H1 (cell line): ENCODE results near the gene ELMO1. TPM values are rescaled to one million over a fixed set of nuclear protein-coding genes. Genes with fewer than 3 reads are reported as not detected.

Experiments used
- CTCF ChIA-PET: fragments of 300-600 bp; sonication (Branson Sonifier 250); formaldehyde crosslinking; loops from one replicate; lab custom pipeline; 2021; ENCODE audit not compliant: partially characterized antibody; lab: Charles Lee
- POLR2A ChIA-PET: fragments of 300-600 bp; sonication (Branson Sonifier 250); formaldehyde crosslinking; loops from one replicate; lab custom pipeline; 2021; ENCODE audit warnings: inconsistent platforms; ENCODE audit not compliant: partially characterized antibody; lab: Charles Lee
- DNase-seq, 2 experiments: peaks; one replicate each; pipeline versions ENCODE4 v3.0.0 to v3.0.0-alpha.2; 2010 to 2022; ENCODE audit warnings: low spot score in 2 of 2, low read depth in 1 of 2, mixed read lengths in 1 of 2
- FAIRE-seq: peaks from 2 replicates; lab custom pipeline; 2011; peaks lifted over from hg19 to GRCh38; lab: Jason Lieb, UNC
- H2AFZ ChIP-seq: 2 replicates; pipeline ENCODE4 v1.8.1; 2012; ENCODE audit warnings: low read length, inconsistent platforms
- H2AK5ac ChIP-seq: 2 replicates; pipeline ENCODE4 v1.6.1; 2013; ENCODE audit warnings: low read depth, low read length
- H2BK120ac ChIP-seq: replicated peaks from 2 replicates; pipeline ENCODE3; 2013; ENCODE audit warnings: low read depth, low read length, inconsistent platforms
- H2BK12ac ChIP-seq: 2 replicates; pipeline ENCODE4 v1.6.1; 2013; ENCODE audit warnings: low read depth, low read length
- H2BK15ac ChIP-seq: 2 replicates; pipeline ENCODE4 v1.6.1; 2013; ENCODE audit warnings: low read length
- H2BK20ac ChIP-seq: 2 replicates; pipeline ENCODE4 v1.6.1; 2013; ENCODE audit warnings: low read length
- H2BK5ac ChIP-seq: 2 replicates; pipeline ENCODE4 v1.6.1; 2013; ENCODE audit warnings: low read depth, low read length
- H3K14ac ChIP-seq: 2 replicates; pipeline ENCODE4 v1.6.1; 2013; ENCODE audit warnings: inconsistent platforms; ENCODE audit not compliant: insufficient read length
- H3K18ac ChIP-seq: 2 replicates; pipeline ENCODE4 v1.6.1; 2013; ENCODE audit warnings: low read length; ENCODE audit errors: extremely low read depth
- H3K23ac ChIP-seq: 2 replicates; pipeline ENCODE4 v1.6.1; 2013; ENCODE audit warnings: inconsistent platforms; ENCODE audit not compliant: insufficient read length
- H3K23me2 ChIP-seq: 2 replicates; pipeline ENCODE4 v1.6.1; 2013; ENCODE audit warnings: low read depth, low read length
- H3K27ac ChIP-seq: 2 replicates; pipeline ENCODE4 v1.6.1; 2011; ENCODE audit warnings: low read depth, low read length, inconsistent platforms
- H3K27me3 ChIP-seq, 4 experiments: replicated peaks in 1 of 4; 1 replicate in 1 of 4; 2 replicates in 3 of 4; pipeline versions ENCODE4 v1.6.1 to v1.8.1; 2011 to 2013; ENCODE audit warnings: low read length in 3 of 4, mild to moderate bottlenecking in 3 of 4, inconsistent platforms in 2 of 4, mixed read lengths in 2 of 4, moderate library complexity in 1 of 4; ENCODE audit not compliant: control insufficient read depth in 3 of 4, insufficient read depth in 3 of 4; ENCODE audit errors: extremely low read depth in 1 of 4
- H3K36me3 ChIP-seq, 4 experiments: 2 replicates each; pipeline versions ENCODE4 v1.6.1 to v1.8.1; 2011 to 2013; ENCODE audit warnings: mild to moderate bottlenecking in 4 of 4, low read length in 3 of 4, moderate library complexity in 2 of 4, control low read depth in 1 of 4, inconsistent platforms in 1 of 4; ENCODE audit not compliant: insufficient read depth in 4 of 4, control insufficient read depth in 2 of 4
- H3K4ac ChIP-seq: replicated peaks from 2 replicates; pipeline ENCODE3; 2013; ENCODE audit warnings: low read length, low read depth, mixed read lengths, inconsistent platforms; ENCODE audit not compliant: insufficient read length
- H3K4me1 ChIP-seq, 4 experiments: replicated peaks in 1 of 4; 1 replicate in 1 of 4; 2 replicates in 3 of 4; pipeline versions ENCODE4 v1.6.1 to v1.8.1; 2011 to 2013; ENCODE audit warnings: low read length in 3 of 4, inconsistent platforms in 2 of 4, mixed read lengths in 1 of 4; ENCODE audit not compliant: insufficient read depth in 4 of 4, control insufficient read depth in 3 of 4
- H3K4me2 ChIP-seq, 2 experiments: 2 replicates each; pipeline versions ENCODE4 v1.6.1 to v1.8.1; 2011 to 2013; ENCODE audit warnings: low read depth in 2 of 2, low read length in 2 of 2, control low read depth in 1 of 2, inconsistent platforms in 1 of 2, mild to moderate bottlenecking in 1 of 2; ENCODE audit not compliant: insufficient read depth in 1 of 2
- H3K4me3 ChIP-seq, 4 experiments: fragments of 200-600, 300-600 bp in 1 of 4; sonication (generic), shearing (Covaris generic), sonication (Bioruptor Twin) in 1 of 4; 2 replicates each; pipeline versions ENCODE4 v1.5.1 to v1.8.1; 2011 to 2016; ENCODE audit warnings: low read length in 4 of 4, low read depth in 3 of 4, control low read depth in 2 of 4, inconsistent platforms in 2 of 4, mild to moderate bottlenecking in 2 of 4, mixed read lengths in 1 of 4, moderate library complexity in 1 of 4; ENCODE audit not compliant: insufficient read depth in 2 of 4; ENCODE audit errors: extremely low read depth in 1 of 4
- H3K56ac ChIP-seq: replicated peaks from 2 replicates; pipeline ENCODE3; 2013; ENCODE audit warnings: low read depth, mild to moderate bottlenecking, mixed read lengths, low read length, inconsistent platforms; ENCODE audit not compliant: insufficient read length
- H3K79me1 ChIP-seq: 2 replicates; pipeline ENCODE4 v1.6.1; 2013; ENCODE audit warnings: low read depth, low read length, control low read depth
- H3K79me2 ChIP-seq, 2 experiments: 2 replicates each; pipeline versions ENCODE4 v1.6.1 to v1.8.1; 2012 to 2013; ENCODE audit warnings: low read length in 2 of 2, mild to moderate bottlenecking in 2 of 2, inconsistent platforms in 1 of 2; ENCODE audit not compliant: insufficient read depth in 2 of 2, control insufficient read depth in 1 of 2
- H3K9ac ChIP-seq, 4 experiments: replicated peaks in 1 of 4; 1 replicate in 1 of 4; 2 replicates in 3 of 4; pipeline versions ENCODE4 v1.6.1 to v1.8.1; 2011 to 2013; ENCODE audit warnings: low read depth in 3 of 4, low read length in 3 of 4, control low read depth in 2 of 4, mild to moderate bottlenecking in 2 of 4, moderate library complexity in 2 of 4, inconsistent platforms in 1 of 4; ENCODE audit errors: extremely low read depth in 1 of 4
- H3K9me3 ChIP-seq, 2 experiments: 2 replicates each; pipeline versions ENCODE4 v1.6.1 to v1.8.1; 2012 to 2013; ENCODE audit warnings: mild to moderate bottlenecking in 2 of 2, moderate library complexity in 2 of 2, control low read depth in 1 of 2, inconsistent platforms in 1 of 2, low read depth in 1 of 2, low read length in 1 of 2, mixed read lengths in 1 of 2; ENCODE audit not compliant: insufficient read depth in 2 of 2
- H4K20me1 ChIP-seq, 2 experiments: replicated peaks in 1 of 2; 2 replicates each; pipeline versions ENCODE3 to v1.8.1; 2011 to 2013; ENCODE audit warnings: inconsistent platforms in 2 of 2, low read length in 2 of 2, mild to moderate bottlenecking in 1 of 2; ENCODE audit not compliant: insufficient read depth in 2 of 2, control insufficient read depth in 1 of 2
- H4K5ac ChIP-seq: 2 replicates; pipeline ENCODE4 v1.6.1; 2013; ENCODE audit warnings: low read length, low read depth, mixed read lengths, inconsistent platforms; ENCODE audit not compliant: insufficient read length
- H4K8ac ChIP-seq: 2 replicates; pipeline ENCODE4 v1.8.0; 2013; ENCODE audit warnings: mild to moderate bottlenecking, moderate library complexity, low read length, inconsistent platforms; ENCODE audit not compliant: insufficient read depth; ENCODE audit errors: extremely low read depth
- H4K91ac ChIP-seq: replicated peaks from 2 replicates; pipeline ENCODE3; 2013; ENCODE audit warnings: low read length, mixed read lengths, inconsistent platforms; ENCODE audit not compliant: insufficient read length
- ATF2 ChIP-seq: IDR thresholded peaks from 2 replicates; pipeline ENCODE4 v1.6.1; 2012; ENCODE audit warnings: low read length, inconsistent platforms
- CBX8 ChIP-seq: fragments of 300-800, 300-1000 bp; sonication (generic); IDR thresholded peaks from 2 replicates; pipeline ENCODE4 v1.7.1; 2016; ENCODE audit warnings: low read depth, low read length, borderline replicate concordance
- CTBP2 ChIP-seq: IDR thresholded peaks from 2 replicates; pipeline ENCODE4 v1.7.0; 2011; ENCODE audit warnings: borderline replicate concordance, mild to moderate bottlenecking, moderate library complexity, mixed read lengths, low read length; ENCODE audit not compliant: insufficient read depth, insufficient read length
- EGR1 ChIP-seq: IDR thresholded peaks from 2 replicates; pipeline ENCODE4 v1.6.1; 2011; ENCODE audit warnings: low read depth, low read length, borderline replicate concordance
- EZH2 ChIP-seq: fragments of 200-600 bp; sonication (generic); IDR thresholded peaks from 2 replicates; pipeline ENCODE4 v1.7.1; 2012; ENCODE audit warnings: low read depth, mild to moderate bottlenecking, moderate library complexity, low read length, inconsistent platforms; ENCODE audit not compliant: severe bottlenecking
- MAX ChIP-seq: IDR thresholded peaks from 2 replicates; pipeline ENCODE4 v1.6.1; 2012; ENCODE audit warnings: inconsistent platforms
- NANOG ChIP-seq: IDR thresholded peaks from 2 replicates; pipeline ENCODE4 v1.6.1; 2011; ENCODE audit warnings: low read length, low read depth, mild to moderate bottlenecking, inconsistent platforms; ENCODE audit not compliant: insufficient read depth, poor library complexity, severe bottlenecking
- SIN3A ChIP-seq, 2 experiments: IDR thresholded peaks in 1 of 2; conservative IDR thresholded peaks in 1 of 2; 2 replicates each; pipeline ENCODE4 v1.6.1; 2011 to 2012; ENCODE audit warnings: low read length in 2 of 2, improper control_type of control experiment in 1 of 2, low read depth in 1 of 2, mild to moderate bottlenecking in 1 of 2
- SIX5 ChIP-seq: IDR thresholded peaks from 2 replicates; pipeline ENCODE4 v1.6.1; 2011; ENCODE audit warnings: mild to moderate bottlenecking, low read depth, low read length
- USF2 ChIP-seq: IDR thresholded peaks from 2 replicates; pipeline ENCODE4 v1.6.1; 2011; ENCODE audit warnings: low read length, improper control_type of control experiment
- WGBS, 2 experiments: shearing (Covaris generic) in 1 of 2; methylation state at CpG; one replicate each; pipeline versions ENCODE4 v1.1.6 to v1.1.7; 2013 to 2015; ENCODE audit warnings: low lambda C conversion rate in 2 of 2, mixed read lengths in 2 of 2, inconsistent platforms in 1 of 2, low coverage in 1 of 2, missing lambda C conversion rate in 1 of 2; ENCODE audit not compliant: insufficient replicate concordance in 2 of 2, insufficient coverage in 1 of 2, insufficient read length in 1 of 2; ENCODE audit errors: extremely low coverage in 1 of 2, missing lambda C conversion rate in 1 of 2; 5-methylcytosine and 5-hydroxymethylcytosine counted together
- polyA plus RNA-seq, 7 experiments: library from polyadenylated mRNA; depleted of rRNA in 3 of 7; stranded (reverse) in 5 of 7; unstranded in 2 of 7; fragments of >200 nt in 5 of 7; fragments of 200-250 nt in 2 of 7; gene quantifications; 1 replicate in 5 of 7; 2 replicates in 1 of 7; 4 replicates in 1 of 7; pipeline versions ENCODE4 v1.2.1 to v1.2.3, GENCODE V29; 2011 to 2013; ENCODE audit warnings: missing spikeins in 2 of 7, mixed read lengths in 2 of 7
- total RNA-seq: library from RNA; stranded (reverse); fragmentation: NEBNext Ultra II Directional; extraction: Animal tissue kit (Norgen Biotek cat#: 25700); gene quantifications from 2 replicates; pipeline ENCODE4 v1.2.1, GENCODE V29; 2021

ELMO1 gene
- total and polyA plus RNA-seq, 2 of the 8 experiments (the other 6 are each of a cell fraction or from before 2014, with no cell fraction given), result 18.4 to 21.0 TPM

- Histone ChIP-seq H3K79me2 (no peaks in the 10 kb centered on the region), H4K91ac (no peak overlapping the region), H3K27ac (no peak overlapping the region), H4K8ac (no peak overlapping the region), H3K9ac (no peak overlapping the region), H3K14ac (no peak overlapping the region), H4K20me1 (no peaks in the 10 kb centered on the region), H3K4ac (no peak overlapping the region), H3K23ac (no peak overlapping the region), H2BK120ac (no peak overlapping the region), H2BK12ac (no peak overlapping the region), H3K36me3 (no peaks in the 10 kb centered on the region), H3K27me3 (no peaks in the 10 kb centered on the region), H3K9me3 (no peaks in the 10 kb centered on the region), H2BK15ac (no peak overlapping the region), H4K5ac (no peak overlapping the region), H2BK5ac (no peak overlapping the region), H3K79me1 (no peaks in the 10 kb centered on the region), H3K4me1 (no peaks in the 10 kb centered on the region), H2AFZ (no peak overlapping the region), H3K4me2 (no peak overlapping the region), H2BK20ac (no peak overlapping the region), H2AK5ac (no peak overlapping the region), H3K23me2 (peaks cover 3% of the 10 kb centered on the region; the same call in 1 of the 2 replicates), H3K4me3 (no peak overlapping the region), H3K18ac (no peak overlapping the region), H3K56ac (no peak overlapping the region)
- DNase-seq (no peak), FAIRE-seq (no peak)
- CTCF ChIA-PET, result interaction anchor here (1.3 to 1.8 kb wide), 3 partner anchors 13 to 191 kb away, joined by 3 to 5 read pairs (median 4); no protein-coding TSS in a partner anchor
- 96 to 100% methylated on average over 1 to 2 of the region's 2 CpGs for WGBS, 2 experiments
- POLR2A ChIA-PET, result no interaction called here
- TF ChIP-seq EZH2 (no peak), NANOG (no peak), SIN3A (conservative IDR thresholded peaks at IDR 0.05 in 1 of 2, IDR thresholded peaks at IDR 0.05 in 1 of 2; ENCODE audit: low read depth in 1 of 2, low read length in 2 of 2) (no peak), USF2 (no peak), EGR1 (no peak), SIX5 (no peak), ATF2 (no peak), CBX8 (no peak), CTBP2 (no peak), MAX (no peak)
Observed at GRCh38 chr7:37318541-37318940, 130.1 kb downstream of the ELMO1 start.
